GM12891 (cell line): ENCODE measurements around the gene KRTAP20-2.

ENCODE experiments used
- POLR2A ChIP-seq: IDR thresholded peaks from 2 replicates; pipeline ENCODE4 v1.6.1; 2011; ENCODE audit warnings: low read depth, low read length, control low read depth
- POLR2AphosphoS5 ChIP-seq: IDR thresholded peaks from 2 replicates; pipeline ENCODE4 v1.6.1; 2011; ENCODE audit warnings: low read depth, low read length, control low read depth

DNA sequence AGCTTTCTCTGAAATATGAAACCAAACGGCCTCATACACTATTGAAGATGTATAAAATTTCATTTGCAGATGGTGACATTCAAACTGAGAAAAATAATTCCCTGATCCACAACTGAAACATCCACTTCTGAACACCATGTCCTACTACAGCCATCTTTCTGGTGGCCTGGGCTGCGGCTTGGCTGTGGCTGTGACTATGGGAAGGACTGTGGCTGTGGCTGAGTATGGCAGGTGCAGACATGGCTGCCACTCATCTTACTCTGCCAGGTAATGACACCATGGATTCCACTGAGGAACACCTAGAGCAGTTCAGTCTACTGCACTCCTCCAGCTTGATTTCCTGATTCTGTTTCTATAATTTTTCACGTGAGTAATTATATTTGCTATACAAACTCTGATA is 14.5 kb upstream of the KRTAP20-2 start, which contains the start of gene KRTAP20-4:
- no peak for TF ChIP-seq POLR2A
- TF ChIP-seq POLR2AphosphoS5 = no peak
